Measurements from ENCODE around the gene GRK5. TPM values are rescaled to one million over a fixed set of nuclear protein-coding genes. Genes with fewer than 3 reads are reported as not detected.

GRK5 gene
- total RNA-seq, 1 experiment from 2014 or later = 1.2 TPM

DNA sequence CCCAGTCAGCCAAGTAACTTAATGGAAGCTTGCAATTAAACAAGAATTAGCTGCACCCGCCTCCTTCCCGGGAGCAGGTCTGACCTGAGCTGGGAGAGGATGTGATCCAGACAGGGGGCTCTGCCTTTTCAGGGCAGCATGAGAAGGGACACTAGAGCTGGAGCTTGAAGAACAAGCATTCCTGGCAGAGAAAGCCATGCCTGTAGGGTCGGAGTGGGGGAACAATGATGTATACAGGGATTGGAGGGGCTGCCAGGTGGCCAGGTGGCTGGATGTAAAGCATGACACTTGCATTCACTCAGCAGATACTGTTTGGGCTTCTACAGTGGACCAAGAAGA, 112.5 kb downstream of the GRK5 start:
- Histone ChIP-seq H2BK20ac (ENCODE audit: low read depth, low read length, poor library complexity, severe bottlenecking) (no peak overlapping the region), H2BK5ac (ENCODE audit: insufficient read length, low read length) (no peak overlapping the region), H4K91ac (ENCODE audit: insufficient read length, low read depth, low read length) (no peak overlapping the region), H2BK12ac (ENCODE audit: insufficient read length, low read depth, low read length) (no peak overlapping the region), H3K79me2 (ENCODE audit: insufficient read depth, low read length) (no peaks in the 10 kb centered on the region), H3K23me2 (ENCODE audit: insufficient read length, low read depth, low read length, poor library complexity, severe bottlenecking) (no peaks in the 10 kb centered on the region), H3K4me1 (ENCODE audit: insufficient read depth, low read length) (peaks cover 7% of the 10 kb centered on the region; the same call in 1 of the 2 replicates), H2AFZ (ENCODE audit: low read length) (no peak overlapping the region), H4K5ac (ENCODE audit: insufficient read length, low read depth, low read length) (no peak overlapping the region), H3K4ac (ENCODE audit: low read depth, low read length) (no peak overlapping the region), H3K56ac (ENCODE audit: insufficient read length, low read depth, low read length) (no peak overlapping the region), H2BK120ac (ENCODE audit: low read depth, low read length, poor library complexity, severe bottlenecking) (no peak overlapping the region), H3K9ac (ENCODE audit: extremely low read depth, insufficient read length, low read length) (no peak overlapping the region), H4K8ac (replicated peaks; ENCODE audit: insufficient read length, low read depth, low read length) (no peak overlapping the region), H3K9me3 (ENCODE audit: control insufficient read depth, low read depth, low read length) (no peaks in the 10 kb centered on the region), H3K14ac (ENCODE audit: insufficient read depth, low read length) (no peak overlapping the region), H2BK15ac (ENCODE audit: low read depth, low read length) (no peak overlapping the region), H3K27me3 (ENCODE audit: insufficient read depth, low read length) (no peaks in the 10 kb centered on the region), H2AK5ac (ENCODE audit: insufficient read length, low read length) (no peak overlapping the region), H3K18ac (ENCODE audit: insufficient read length, low read depth, low read length) (no peak overlapping the region), H3K79me1 (ENCODE audit: insufficient read depth, low read depth, low read length, poor library complexity, severe bottlenecking) (no peaks in the 10 kb centered on the region), H3K4me2 (ENCODE audit: insufficient read depth, insufficient read length, low read length) (no peak overlapping the region), H3T11ph (ENCODE audit: low read length) (no peak overlapping the region), H3K23ac (ENCODE audit: insufficient read length, low read depth, low read length) (no peak overlapping the region), H3K27ac (ENCODE audit: insufficient read length, low read depth, low read length) (no peak overlapping the region), H4K20me1 (ENCODE audit: control insufficient read depth, insufficient read depth, insufficient read length) (no peaks in the 10 kb centered on the region)
- TF ChIP-seq CTCF (conservative IDR thresholded peaks at IDR 0.05) = no peak
- no peak for DNase-seq
- Mint-ChIP-seq H3K4me3 (no peak overlapping the region), H3K36me3 (ENCODE audit: insufficient read depth in 1 of 3, low read depth in 3 of 3) (peaks cover 3 to 9% (median 6%) of the 10 kb centered on the region in 3 experiments), H3K27ac (no peak overlapping the region; a peak in 2 of 7 replicates), H3K9me3 (peaks cover 0 to 8% of the 10 kb centered on the region in 2 experiments; a peak in 1 of 5 replicates), H3K27me3 (ENCODE audit: low read depth) (peaks cover 7% of the 10 kb centered on the region), H3K4me1 (peaks cover 45 to 47% of the 10 kb centered on the region in 2 experiments)
- WGBS (ENCODE audit: extremely low coverage, insufficient read length, low lambda C conversion rate) = no CpG with 5 or more reads among the region's 3 CpGs

All from H9 (cell line).